Common myeloid progenitor, CD34-positive (primary cell): ENCODE results near the gene EGFR.

Experiments used
- CTCF ChIA-PET: fragments of 350-600 bp; sonication (Branson Sonifier 250); formaldehyde crosslinking; loops from one replicate; lab custom pipeline; 2021; ENCODE audit warnings: antibody characterized with exemption; lab: Charles Lee
- POLR2A ChIA-PET: fragments of 350-600 bp; sonication (Branson Sonifier 250); formaldehyde crosslinking; loops from one replicate; lab custom pipeline; 2021; ENCODE audit warnings: antibody characterized with exemption; lab: Charles Lee
- DNase-seq, 3 donors: peaks; one replicate each; pipeline versions ENCODE4 v3.0.0 to v3.0.0-alpha.2; 2013
- H3K27ac ChIP-seq, 2 experiments: 1 replicate in 1 of 2; 2 replicates in 1 of 2; pipeline ENCODE4 v1.7.0; 2013; ENCODE audit warnings: inconsistent platforms in 2 of 2, low read length in 2 of 2, mild to moderate bottlenecking in 2 of 2, low read depth in 1 of 2, moderate library complexity in 1 of 2; ENCODE audit not compliant: severe bottlenecking in 2 of 2, insufficient read depth in 1 of 2, poor library complexity in 1 of 2
- H3K27me3 ChIP-seq, 5 experiments: replicated peaks in 2 of 5; 1 replicate in 3 of 5; 2 replicates in 2 of 5; pipeline versions ENCODE4 v1.6.1 to v1.7.0; 2013; ENCODE audit warnings: low read length in 4 of 5, mild to moderate bottlenecking in 2 of 5, moderate library complexity in 2 of 5, inconsistent platforms in 1 of 5; ENCODE audit not compliant: insufficient read depth in 5 of 5, control insufficient read depth in 4 of 5
- H3K36me3 ChIP-seq, 4 experiments: 1 replicate in 2 of 4; 2 replicates in 2 of 4; pipeline versions ENCODE4 v1.6.1 to v1.7.0; 2013; ENCODE audit warnings: low read length in 3 of 4, control low read depth in 1 of 4, mild to moderate bottlenecking in 1 of 4; ENCODE audit not compliant: control insufficient read depth in 4 of 4, insufficient read depth in 4 of 4
- H3K4me1 ChIP-seq, 4 experiments: 1 replicate in 3 of 4; 2 replicates in 1 of 4; pipeline versions ENCODE4 v1.6.1 to v1.7.1; 2013; ENCODE audit warnings: low read length in 3 of 4, mild to moderate bottlenecking in 3 of 4, control low read depth in 1 of 4, inconsistent platforms in 1 of 4, moderate library complexity in 1 of 4; ENCODE audit not compliant: control insufficient read depth in 4 of 4, insufficient read depth in 4 of 4; ENCODE audit errors: control extremely low read depth in 1 of 4
- H3K4me3 ChIP-seq, 7 experiments: 1 replicate in 4 of 7; 2 replicates in 3 of 7; pipeline versions ENCODE4 v1.5.1 to v1.7.0; 2013; ENCODE audit warnings: mild to moderate bottlenecking in 7 of 7, low read length in 6 of 7, moderate library complexity in 6 of 7, inconsistent platforms in 2 of 7, low read depth in 2 of 7, control low read depth in 1 of 7; ENCODE audit not compliant: insufficient read depth in 4 of 7, control insufficient read depth in 1 of 7; ENCODE audit errors: extremely low read depth in 1 of 7
- H3K9me3 ChIP-seq, 5 experiments: 1 replicate in 4 of 5; 2 replicates in 1 of 5; pipeline versions ENCODE4 v1.6.1 to v1.7.1; 2013; ENCODE audit warnings: low read length in 4 of 5, mild to moderate bottlenecking in 2 of 5, inconsistent platforms in 1 of 5, low read depth in 1 of 5, moderate library complexity in 1 of 5; ENCODE audit not compliant: control insufficient read depth in 4 of 5, insufficient read depth in 2 of 5; ENCODE audit errors: control extremely low read depth in 1 of 5
- WGBS: methylation state at CpG from one replicate; pipeline ENCODE4 v1.1.5; 2013; ENCODE audit not compliant: insufficient coverage; 5-methylcytosine and 5-hydroxymethylcytosine counted together

EGFR gene

GRCh38 chr7:55142919-55143600 lies 124.2 kb downstream of the EGFR start:
- Histone ChIP-seq H3K36me3 (no peaks in the 10 kb centered on the region), H3K27me3 (peaks cover 0 to 13% (median 0%) of the 10 kb centered on the region in 5 experiments), H3K4me1 (no peaks in the 10 kb centered on the region), H3K4me3 (no peak overlapping the region), H3K9me3 (peaks cover 0 to 3% (median 0%) of the 10 kb centered on the region in 5 experiments), H3K27ac (no peak overlapping the region)
- CTCF ChIA-PET: no interaction called here
- POLR2A ChIA-PET: no interaction called here
- 87% methylated on average over 11 of the region's 13 CpGs for WGBS
- DNase-seq: no peak

- no peaks in the 10 kb centered on the region for H3K36me3 ChIP-seq
- DNase-seq: no peak
- no peak overlapping the region for H3K27ac ChIP-seq
- POLR2A ChIA-PET: no interaction called here
- peaks cover 0 to 3% (median 0%) of the 10 kb centered on the region in 5 experiments for H3K9me3 ChIP-seq
- 78% methylated on average over 25 of the region's 25 CpGs for WGBS
- CTCF ChIA-PET: no interaction called here
- H3K4me1 ChIP-seq: no peaks in the 10 kb centered on the region
- no peak overlapping the region for H3K4me3 ChIP-seq
- peaks cover 0 to 13% (median 0%) of the 10 kb centered on the region in 5 experiments for H3K27me3 ChIP-seq
These were observed 125.8 kb downstream of the EGFR start for GRCh38 chr7:55144333-55145317.

- POLR2A ChIA-PET: no interaction called here
- CTCF ChIA-PET: no interaction called here
- Histone ChIP-seq H3K27me3 (peaks cover 0 to 13% (median 0%) of the 10 kb centered on the region in 5 experiments), H3K36me3 (no peaks in the 10 kb centered on the region), H3K27ac (no peak overlapping the region), H3K9me3 (peaks cover 0 to 3% (median 0%) of the 10 kb centered on the region in 5 experiments), H3K4me3 (no peak overlapping the region), H3K4me1 (no peaks in the 10 kb centered on the region)
- 79% methylated on average over 4 of the region's 4 CpGs for WGBS
- DNase-seq: no peak
These were observed 126.8 kb downstream of the EGFR start for GRCh38 chr7:55145606-55146005.

GRCh38 chr7:55147101-55147500 lies 128.3 kb downstream of the EGFR start:
- peaks cover 0 to 3% (median 0%) of the 10 kb centered on the region in 5 experiments for H3K9me3 ChIP-seq
- CTCF ChIA-PET: no interaction called here
- H3K27ac ChIP-seq: no peak overlapping the region
- H3K36me3 ChIP-seq: no peaks in the 10 kb centered on the region
- no peak overlapping the region for H3K4me3 ChIP-seq
- peaks cover 0 to 13% (median 0%) of the 10 kb centered on the region in 5 experiments for H3K27me3 ChIP-seq
- no peaks in the 10 kb centered on the region for H3K4me1 ChIP-seq
- 93% methylated on average over 5 of the region's 8 CpGs for WGBS
- POLR2A ChIA-PET: no interaction called here
- no peak for DNase-seq

- H3K27me3 ChIP-seq: peaks cover 0 to 11% (median 0%) of the 10 kb centered on the region in 5 experiments
- ChIA-PET POLR2A (no interaction called here), CTCF (no interaction called here)
- DNase-seq: no peak
- H3K27ac ChIP-seq: no peak overlapping the region
- no peaks in the 10 kb centered on the region for H3K36me3 ChIP-seq
- 100% methylated on average over 2 of the region's 2 CpGs for WGBS
- no peaks in the 10 kb centered on the region for H3K4me1 ChIP-seq
- H3K4me3 ChIP-seq: no peak overlapping the region
- H3K9me3 ChIP-seq: peaks cover 0 to 3% (median 0%) of the 10 kb centered on the region in 5 experiments
These were observed 128.9 kb downstream of the EGFR start for GRCh38 chr7:55147736-55148135.

GRCh38 chr7:55148571-55148970 lies 129.8 kb downstream of the EGFR start:
- Histone ChIP-seq H3K4me3 (no peak overlapping the region), H3K27ac (no peak overlapping the region), H3K9me3 (peaks cover 0 to 3% (median 0%) of the 10 kb centered on the region in 5 experiments), H3K4me1 (no peaks in the 10 kb centered on the region), H3K27me3 (peaks cover 0 to 8% (median 0%) of the 10 kb centered on the region in 5 experiments), H3K36me3 (no peaks in the 10 kb centered on the region)
- CTCF ChIA-PET: interaction anchor here (0.6 kb wide), 1 partner anchor 19 kb away, joined by 4 read pairs; no protein-coding TSS in a partner anchor
- DNase-seq: no peak
- POLR2A ChIA-PET: no interaction called here
- WGBS: 93% methylated on average over 2 of the region's 3 CpGs
